GM06990 (cell line): Measurements from ENCODE around the gene ACP1.

ENCODE experiments used
- DNase-seq: peaks from one replicate; pipeline ENCODE4 v3.0.0-alpha.2; 2011; ENCODE audit not compliant: insufficient read length; ENCODE audit errors: extremely low read depth
- H3K27me3 ChIP-seq: replicated peaks from 2 replicates; pipeline ENCODE4 v1.6.0; 2011; ENCODE audit warnings: low read length; ENCODE audit not compliant: control insufficient read depth, insufficient read depth
- H3K36me3 ChIP-seq: 2 replicates; pipeline ENCODE4 v1.5.1; 2011; ENCODE audit warnings: low read length; ENCODE audit not compliant: control insufficient read depth, insufficient read depth
- H3K4me3 ChIP-seq: replicated peaks from 2 replicates; pipeline ENCODE4 v1.5.1; 2011; ENCODE audit warnings: low read depth, mild to moderate bottlenecking, control low read depth, low read length
- CTCF ChIP-seq: IDR thresholded peaks from 2 replicates; pipeline ENCODE4 v1.5.1; 2011; ENCODE audit warnings: low read length, control low read depth, mild to moderate bottlenecking, inconsistent platforms; ENCODE audit not compliant: insufficient read depth, poor library complexity, severe bottlenecking

ACP1 gene

GRCh38 chr2:248724-249123, 16.0 kb upstream of the ACP1 start:
- Histone ChIP-seq H3K4me3 (no peak overlapping the region), H3K36me3 (no peaks in the 10 kb centered on the region; the same call in 1 of the 2 replicates), H3K27me3 (no peaks in the 10 kb centered on the region)
- DNase-seq: no peak
- no peak for TF ChIP-seq CTCF

GRCh38 chr2:249538-250042, 15.2 kb upstream of the ACP1 start:
- Histone ChIP-seq H3K36me3 (no peaks in the 10 kb centered on the region; the same call in 1 of the 2 replicates), H3K4me3 (no peak overlapping the region), H3K27me3 (no peaks in the 10 kb centered on the region)
- no peak for DNase-seq
- no peak for TF ChIP-seq CTCF

GRCh38 chr2:252001-252602, 12.6 kb upstream of the ACP1 start:
- TF ChIP-seq CTCF: no peak
- Histone ChIP-seq H3K36me3 (no peaks in the 10 kb centered on the region), H3K4me3 (no peak overlapping the region), H3K27me3 (no peaks in the 10 kb centered on the region)
- DNase-seq: no peak

- TF ChIP-seq CTCF: no peak
- no peak overlapping the region for H3K4me3 ChIP-seq
- DNase-seq: no peak
- H3K36me3 ChIP-seq: no peaks in the 10 kb centered on the region
- H3K27me3 ChIP-seq: no peaks in the 10 kb centered on the region
Measured at GRCh38 chr2:253202-253638, 11.5 kb upstream of the ACP1 start.

- no peaks in the 10 kb centered on the region for H3K36me3 ChIP-seq
- no peaks in the 10 kb centered on the region for H3K27me3 ChIP-seq
- no peak for TF ChIP-seq CTCF
- H3K4me3 ChIP-seq: no peak overlapping the region
- no peak for DNase-seq
Measured at GRCh38 chr2:254241-254640, 10.5 kb upstream of the ACP1 start.

- no peak overlapping the region for H3K4me3 ChIP-seq
Measured at GRCh38 chr2:255195-255594, 9.6 kb upstream of the ACP1 start.

More at GRCh38 chr2:255195-255594, 9.6 kb upstream of the ACP1 start:
- H3K27me3 ChIP-seq: no peaks in the 10 kb centered on the region
- DNase-seq: no peak
- H3K36me3 ChIP-seq: no peaks in the 10 kb centered on the region
- no peak for TF ChIP-seq CTCF
